Liver (tissue), 9 donors: ENCODE data around the gene ADRA1B. TPM values are rescaled to one million over a fixed set of nuclear protein-coding genes. Genes with fewer than 3 reads are reported as not detected.

ENCODE experiments used
- DNase-seq: peaks from one replicate; pipeline ENCODE4 v3.0.0-alpha.2; 2017; ENCODE audit warnings: low spot score
- H3K27ac ChIP-seq, 2 donors: one replicate each; pipeline ENCODE4 v1.7.0; 2013; ENCODE audit warnings: inconsistent platforms in 2 of 2, low read length in 2 of 2, control low read depth in 1 of 2, low read depth in 1 of 2, mild to moderate bottlenecking in 1 of 2
- H3K27me3 ChIP-seq, 4 donors: one replicate each; pipeline versions ENCODE4 v1.6.1 to v1.7.0; 2013; ENCODE audit warnings: low read length in 3 of 4, inconsistent platforms in 1 of 4, mild to moderate bottlenecking in 1 of 4, moderate library complexity in 1 of 4; ENCODE audit not compliant: control insufficient read depth in 4 of 4, insufficient read depth in 4 of 4
- H3K36me3 ChIP-seq, 4 donors: one replicate each; pipeline versions ENCODE4 v1.6.1 to v1.7.0; 2013; ENCODE audit warnings: low read length in 3 of 4, mild to moderate bottlenecking in 3 of 4, low read depth in 1 of 4, moderate library complexity in 1 of 4; ENCODE audit not compliant: control insufficient read depth in 4 of 4, insufficient read depth in 3 of 4
- H3K4me1 ChIP-seq, 4 donors: one replicate each; pipeline versions ENCODE4 v1.6.1 to v1.7.0; 2013; ENCODE audit warnings: low read length in 3 of 4, mild to moderate bottlenecking in 3 of 4, moderate library complexity in 1 of 4; ENCODE audit not compliant: control insufficient read depth in 4 of 4, insufficient read depth in 4 of 4
- H3K4me3 ChIP-seq, 3 donors: one replicate each; pipeline versions ENCODE4 v1.6.1 to v1.7.0; 2013; ENCODE audit warnings: low read length in 3 of 3, control low read depth in 1 of 3, low read depth in 1 of 3, mild to moderate bottlenecking in 1 of 3
- H3K9ac ChIP-seq, 2 donors: one replicate each; pipeline ENCODE4 v1.7.0; 2013; ENCODE audit warnings: low read length in 2 of 2, mild to moderate bottlenecking in 2 of 2, moderate library complexity in 2 of 2, control low read depth in 1 of 2, low read depth in 1 of 2
- H3K9me3 ChIP-seq, 4 donors: one replicate each; pipeline versions ENCODE4 v1.6.1 to v1.7.0; 2013; ENCODE audit warnings: low read length in 3 of 4; ENCODE audit not compliant: control insufficient read depth in 4 of 4
- ATF3 ChIP-seq: IDR thresholded peaks from 2 replicates; pipeline ENCODE4 v1.6.1; 2016; ENCODE audit warnings: antibody characterized with exemption
- FOXA1 ChIP-seq: IDR thresholded peaks from 2 replicates; pipeline ENCODE4 v1.6.1; 2016; ENCODE audit warnings: antibody characterized with exemption
- FOXA2 ChIP-seq: IDR thresholded peaks from 2 replicates; pipeline ENCODE4 v1.6.1; 2016; ENCODE audit warnings: antibody characterized with exemption
- GABPA ChIP-seq, 2 donors: IDR thresholded peaks in 1 of 2; conservative IDR thresholded peaks in 1 of 2; 2 replicates each; pipeline ENCODE4 v1.6.1; 2016; ENCODE audit warnings: antibody characterized with exemption in 2 of 2, mild to moderate bottlenecking in 1 of 2, moderate library complexity in 1 of 2
- HNF4A ChIP-seq, 2 donors: conservative IDR thresholded peaks; 2 replicates each; pipeline ENCODE4 v1.6.1; 2016; ENCODE audit warnings: antibody characterized with exemption in 2 of 2, mild to moderate bottlenecking in 2 of 2
- HNF4G ChIP-seq: IDR thresholded peaks from 2 replicates; pipeline ENCODE4 v1.6.1; 2016; ENCODE audit warnings: antibody characterized with exemption
- JUND ChIP-seq, 2 donors: IDR thresholded peaks; 2 replicates each; pipeline ENCODE4 v1.6.1; 2016; ENCODE audit warnings: antibody characterized with exemption in 2 of 2
- NR2F2 ChIP-seq: IDR thresholded peaks from 2 replicates; pipeline ENCODE4 v1.6.1; 2016; ENCODE audit warnings: antibody characterized with exemption
- RXRA ChIP-seq, 2 donors: IDR thresholded peaks; 2 replicates each; pipeline ENCODE4 v1.6.1; 2017 to 2018; ENCODE audit warnings: antibody characterized with exemption in 2 of 2, mild to moderate bottlenecking in 1 of 2
- SP1 ChIP-seq: IDR thresholded peaks from 2 replicates; pipeline ENCODE4 v1.6.1; 2018; ENCODE audit warnings: antibody characterized with exemption, mild to moderate bottlenecking
- TAF1 ChIP-seq: conservative IDR thresholded peaks from 2 replicates; pipeline ENCODE4 v1.6.1; 2016; ENCODE audit warnings: antibody characterized with exemption, mild to moderate bottlenecking
- YY1 ChIP-seq: IDR thresholded peaks from 2 replicates; pipeline ENCODE4 v1.6.1; 2016; ENCODE audit warnings: antibody characterized with exemption, mild to moderate bottlenecking
- ZBTB33 ChIP-seq: IDR thresholded peaks from 2 replicates; pipeline ENCODE4 v1.6.1; 2016; ENCODE audit warnings: antibody characterized with exemption
- WGBS: extraction: QIAGEN DNeasy Blood & Tissue Kit; methylation state at CpG from one replicate; pipeline ENCODE4 v1.1.7; 2013; 5-methylcytosine and 5-hydroxymethylcytosine counted together
- polyA plus RNA-seq, 2 donors: library from polyadenylated mRNA; stranded (reverse) in 1 of 2; unstranded in 1 of 2; fragments of 200-250 nt in 1 of 2; fragments of >200 nt in 1 of 2; fragmentation: Nextera tagmentation in 1 of 2; extraction: Ambion mirVana in 1 of 2; gene quantifications; one replicate each; pipeline versions ENCODE4 v1.2.1 to v1.2.3, GENCODE V29; 2013 to 2015
- total RNA-seq, 2 donors: library from RNA; depleted of rRNA; stranded (reverse); fragments of >200 nt; gene quantifications; one replicate each; pipeline ENCODE4 v1.2.3, GENCODE V29; 2014
- TF ChIP-seq, protein P1 (sequence below): IDR thresholded peaks from 2 replicates; pipeline ENCODE4 v1.6.1; 2016; ENCODE audit warnings: antibody characterized with exemption
- TF ChIP-seq, protein P2 (sequence below): IDR thresholded peaks from 2 replicates; pipeline ENCODE4 v1.6.1; 2016; ENCODE audit warnings: antibody characterized with exemption, mild to moderate bottlenecking
- TF ChIP-seq, protein P3 (sequence below): fragments of 150-350 bp; IDR thresholded peaks from 2 replicates; pipeline ENCODE4 v1.5.1; 2017; ENCODE audit warnings: improper control_type of control experiment, low read depth, low read length; ENCODE audit not compliant: missing input control
- donor health status: healthy.
- donor health status: healthy.
- donor health status: healthy.
- donor health status: healthy.
- donor health status: healthy.

Gene ADRA1B
- total and polyA plus RNA-seq, 4 donors = 0.70 to 13.1 (median 8.2) TPM

- no peak overlapping the region for H3K27ac ChIP-seq
- no peak for DNase-seq
- no peak overlapping the region for H3K9ac ChIP-seq
- peaks cover 0 to 4% (median under 1%) of the 10 kb centered on the region in 4 donors for H3K4me1 ChIP-seq
- TF ChIP-seq NR2F2 (no peak), FOXA2 (no peak), JUND (IDR thresholded peaks at IDR 0.05) (no peak), SP1 (no peak), ZBTB33 (no peak), HNF4A (conservative IDR thresholded peaks at IDR 0.05) (no peak), RXRA (IDR thresholded peaks at IDR 0.05) (no peak), TAF1 (no peak)
- TF ChIP-seq, protein P1, sequence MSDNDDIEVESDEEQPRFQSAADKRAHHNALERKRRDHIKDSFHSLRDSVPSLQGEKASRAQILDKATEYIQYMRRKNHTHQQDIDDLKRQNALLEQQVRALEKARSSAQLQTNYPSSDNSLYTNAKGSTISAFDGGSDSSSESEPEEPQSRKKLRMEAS = no peak
- no peaks in the 10 kb centered on the region for H3K27me3 ChIP-seq
- H3K4me3 ChIP-seq = no peak overlapping the region
- no peaks in the 10 kb centered on the region for H3K9me3 ChIP-seq
- no peaks in the 10 kb centered on the region for H3K36me3 ChIP-seq
Measured at GRCh38 chr5:159901772-159902171, 14.5 kb upstream of the ADRA1B start.

GRCh38 chr5:159902444-159903121 is 13.7 kb upstream of the ADRA1B start:
- Histone ChIP-seq H3K4me1 (peaks cover 0 to 4% (median under 1%) of the 10 kb centered on the region in 4 donors), H3K4me3 (no peak overlapping the region), H3K36me3 (no peaks in the 10 kb centered on the region), H3K9ac (no peak overlapping the region), H3K9me3 (no peaks in the 10 kb centered on the region), H3K27ac (no peak overlapping the region), H3K27me3 (no peaks in the 10 kb centered on the region)
- DNase-seq = no peak
- TF ChIP-seq SP1 = no peak
- no peak for TF ChIP-seq JUND (IDR thresholded peaks at IDR 0.05)
- TF ChIP-seq FOXA1 = no peak
- TF ChIP-seq, protein P1 = no peak
- TF ChIP-seq HNF4A (conservative IDR thresholded peaks at IDR 0.05) = no peak
- no peak for TF ChIP-seq GABPA (IDR thresholded peaks at IDR 0.05 in 1 of 2, conservative IDR thresholded peaks at IDR 0.05 in 1 of 2)
- TF ChIP-seq RXRA (IDR thresholded peaks at IDR 0.05) = no peak
- 88% methylated on average over 8 of the region's 8 CpGs for WGBS

DNA sequence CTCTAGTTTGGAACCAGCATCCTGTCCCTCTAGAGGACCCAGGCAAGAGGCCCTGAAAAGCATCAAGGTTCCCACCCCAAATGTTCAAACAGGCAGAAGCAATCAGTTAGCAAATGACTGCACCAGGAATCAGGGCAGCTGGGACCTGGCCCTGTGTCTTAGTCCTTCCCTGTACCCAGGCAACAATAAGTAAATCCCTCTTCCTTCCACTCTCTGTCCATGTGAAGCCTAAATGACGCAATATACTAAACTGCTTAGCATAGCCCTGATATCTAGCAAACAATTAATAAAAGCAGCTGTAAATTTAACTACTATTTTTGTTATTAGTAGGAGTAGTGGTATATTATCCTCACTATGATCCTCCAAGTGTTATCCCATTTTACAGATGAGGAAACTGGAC is 13.2 kb upstream of the ADRA1B start:
- no peak for DNase-seq
- Histone ChIP-seq H3K4me1 (peaks cover 0 to 4% (median under 1%) of the 10 kb centered on the region in 4 donors), H3K27me3 (no peaks in the 10 kb centered on the region), H3K9ac (no peak overlapping the region), H3K27ac (no peak overlapping the region), H3K9me3 (no peaks in the 10 kb centered on the region), H3K36me3 (no peaks in the 10 kb centered on the region), H3K4me3 (no peak overlapping the region)
- 96% methylated on average over 1 of the region's 1 CpG for WGBS
- TF ChIP-seq, protein P2, sequence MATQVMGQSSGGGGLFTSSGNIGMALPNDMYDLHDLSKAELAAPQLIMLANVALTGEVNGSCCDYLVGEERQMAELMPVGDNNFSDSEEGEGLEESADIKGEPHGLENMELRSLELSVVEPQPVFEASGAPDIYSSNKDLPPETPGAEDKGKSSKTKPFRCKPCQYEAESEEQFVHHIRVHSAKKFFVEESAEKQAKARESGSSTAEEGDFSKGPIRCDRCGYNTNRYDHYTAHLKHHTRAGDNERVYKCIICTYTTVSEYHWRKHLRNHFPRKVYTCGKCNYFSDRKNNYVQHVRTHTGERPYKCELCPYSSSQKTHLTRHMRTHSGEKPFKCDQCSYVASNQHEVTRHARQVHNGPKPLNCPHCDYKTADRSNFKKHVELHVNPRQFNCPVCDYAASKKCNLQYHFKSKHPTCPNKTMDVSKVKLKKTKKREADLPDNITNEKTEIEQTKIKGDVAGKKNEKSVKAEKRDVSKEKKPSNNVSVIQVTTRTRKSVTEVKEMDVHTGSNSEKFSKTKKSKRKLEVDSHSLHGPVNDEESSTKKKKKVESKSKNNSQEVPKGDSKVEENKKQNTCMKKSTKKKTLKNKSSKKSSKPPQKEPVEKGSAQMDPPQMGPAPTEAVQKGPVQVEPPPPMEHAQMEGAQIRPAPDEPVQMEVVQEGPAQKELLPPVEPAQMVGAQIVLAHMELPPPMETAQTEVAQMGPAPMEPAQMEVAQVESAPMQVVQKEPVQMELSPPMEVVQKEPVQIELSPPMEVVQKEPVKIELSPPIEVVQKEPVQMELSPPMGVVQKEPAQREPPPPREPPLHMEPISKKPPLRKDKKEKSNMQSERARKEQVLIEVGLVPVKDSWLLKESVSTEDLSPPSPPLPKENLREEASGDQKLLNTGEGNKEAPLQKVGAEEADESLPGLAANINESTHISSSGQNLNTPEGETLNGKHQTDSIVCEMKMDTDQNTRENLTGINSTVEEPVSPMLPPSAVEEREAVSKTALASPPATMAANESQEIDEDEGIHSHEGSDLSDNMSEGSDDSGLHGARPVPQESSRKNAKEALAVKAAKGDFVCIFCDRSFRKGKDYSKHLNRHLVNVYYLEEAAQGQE = no peak
- TF ChIP-seq ZBTB33 (no peak), YY1 (no peak), HNF4G (no peak), HNF4A (conservative IDR thresholded peaks at IDR 0.05) (no peak), ATF3 (no peak), FOXA1 (no peak), FOXA2 (no peak)
- TF ChIP-seq, protein P3, sequence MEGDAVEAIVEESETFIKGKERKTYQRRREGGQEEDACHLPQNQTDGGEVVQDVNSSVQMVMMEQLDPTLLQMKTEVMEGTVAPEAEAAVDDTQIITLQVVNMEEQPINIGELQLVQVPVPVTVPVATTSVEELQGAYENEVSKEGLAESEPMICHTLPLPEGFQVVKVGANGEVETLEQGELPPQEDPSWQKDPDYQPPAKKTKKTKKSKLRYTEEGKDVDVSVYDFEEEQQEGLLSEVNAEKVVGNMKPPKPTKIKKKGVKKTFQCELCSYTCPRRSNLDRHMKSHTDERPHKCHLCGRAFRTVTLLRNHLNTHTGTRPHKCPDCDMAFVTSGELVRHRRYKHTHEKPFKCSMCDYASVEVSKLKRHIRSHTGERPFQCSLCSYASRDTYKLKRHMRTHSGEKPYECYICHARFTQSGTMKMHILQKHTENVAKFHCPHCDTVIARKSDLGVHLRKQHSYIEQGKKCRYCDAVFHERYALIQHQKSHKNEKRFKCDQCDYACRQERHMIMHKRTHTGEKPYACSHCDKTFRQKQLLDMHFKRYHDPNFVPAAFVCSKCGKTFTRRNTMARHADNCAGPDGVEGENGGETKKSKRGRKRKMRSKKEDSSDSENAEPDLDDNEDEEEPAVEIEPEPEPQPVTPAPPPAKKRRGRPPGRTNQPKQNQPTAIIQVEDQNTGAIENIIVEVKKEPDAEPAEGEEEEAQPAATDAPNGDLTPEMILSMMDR = no peak
